ENCODE measurements around the gene PISD. TPM values are rescaled to one million over a fixed set of nuclear protein-coding genes. Genes with fewer than 3 reads are reported as not detected.
A peak's percentile ranks its signal among the peaks of the same experiment; 100 is the strongest.

PISD gene
- total and polyA plus RNA-seq, 9 donors = 12.0 to 60.2 (median 33.5) TPM

DNA sequence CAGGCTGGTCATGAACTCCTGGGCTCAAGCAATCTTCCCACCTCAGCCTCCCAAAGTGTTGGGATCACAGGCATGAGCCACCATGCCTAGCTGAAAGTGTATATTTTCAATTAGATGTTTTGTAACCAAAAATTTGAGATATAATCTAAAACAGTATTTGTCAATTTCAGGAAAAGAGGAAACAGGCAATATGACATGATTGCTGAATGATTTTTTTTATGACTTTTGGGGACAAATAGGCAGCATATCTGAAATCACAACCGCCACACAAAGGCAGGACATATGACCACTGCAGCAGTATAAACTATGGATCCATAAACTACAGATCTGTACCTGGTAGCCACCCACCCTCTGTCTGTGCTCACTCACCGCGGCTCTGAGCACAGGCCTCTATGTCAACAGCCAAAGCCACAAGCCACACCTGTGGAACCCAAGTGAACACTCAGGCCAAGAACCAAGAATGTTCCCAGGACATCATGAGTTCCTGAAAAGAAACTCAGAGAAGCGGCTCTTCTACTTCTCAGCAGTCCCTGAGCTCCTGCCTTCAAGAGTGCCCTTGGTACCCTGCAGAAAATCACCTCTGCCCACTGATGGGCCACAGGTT lies 22.5 kb downstream of the PISD start:
- Histone ChIP-seq H3K27me3 (no peaks in the 10 kb centered on the region), H3K9me3 (no peaks in the 10 kb centered on the region), H3K4me1 (ENCODE audit: insufficient read depth) (no peaks in the 10 kb centered on the region), H3K4me3 (no peak overlapping the region), H3K36me3 (no peaks in the 10 kb centered on the region), H3K27ac (no peak overlapping the region)
- no peak for DNase-seq
- TF ChIP-seq, protein P1, sequence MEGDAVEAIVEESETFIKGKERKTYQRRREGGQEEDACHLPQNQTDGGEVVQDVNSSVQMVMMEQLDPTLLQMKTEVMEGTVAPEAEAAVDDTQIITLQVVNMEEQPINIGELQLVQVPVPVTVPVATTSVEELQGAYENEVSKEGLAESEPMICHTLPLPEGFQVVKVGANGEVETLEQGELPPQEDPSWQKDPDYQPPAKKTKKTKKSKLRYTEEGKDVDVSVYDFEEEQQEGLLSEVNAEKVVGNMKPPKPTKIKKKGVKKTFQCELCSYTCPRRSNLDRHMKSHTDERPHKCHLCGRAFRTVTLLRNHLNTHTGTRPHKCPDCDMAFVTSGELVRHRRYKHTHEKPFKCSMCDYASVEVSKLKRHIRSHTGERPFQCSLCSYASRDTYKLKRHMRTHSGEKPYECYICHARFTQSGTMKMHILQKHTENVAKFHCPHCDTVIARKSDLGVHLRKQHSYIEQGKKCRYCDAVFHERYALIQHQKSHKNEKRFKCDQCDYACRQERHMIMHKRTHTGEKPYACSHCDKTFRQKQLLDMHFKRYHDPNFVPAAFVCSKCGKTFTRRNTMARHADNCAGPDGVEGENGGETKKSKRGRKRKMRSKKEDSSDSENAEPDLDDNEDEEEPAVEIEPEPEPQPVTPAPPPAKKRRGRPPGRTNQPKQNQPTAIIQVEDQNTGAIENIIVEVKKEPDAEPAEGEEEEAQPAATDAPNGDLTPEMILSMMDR (IDR thresholded peaks at IDR 0.05) = no peak
- TF ChIP-seq POLR2A (IDR thresholded peaks at IDR 0.05) (no peak), EP300 (IDR thresholded peaks at IDR 0.05) (no peak)
- intact Hi-C loops (cut with DNase I) = loop anchor here in 1 of 4 donors (10.0 kb wide), 1 partner anchor 295 kb away; the partner anchor contains the start of gene PATZ1
- WGBS, 3 donors = 95% methylated on average over 4 of the region's 4 CpGs

DNA sequence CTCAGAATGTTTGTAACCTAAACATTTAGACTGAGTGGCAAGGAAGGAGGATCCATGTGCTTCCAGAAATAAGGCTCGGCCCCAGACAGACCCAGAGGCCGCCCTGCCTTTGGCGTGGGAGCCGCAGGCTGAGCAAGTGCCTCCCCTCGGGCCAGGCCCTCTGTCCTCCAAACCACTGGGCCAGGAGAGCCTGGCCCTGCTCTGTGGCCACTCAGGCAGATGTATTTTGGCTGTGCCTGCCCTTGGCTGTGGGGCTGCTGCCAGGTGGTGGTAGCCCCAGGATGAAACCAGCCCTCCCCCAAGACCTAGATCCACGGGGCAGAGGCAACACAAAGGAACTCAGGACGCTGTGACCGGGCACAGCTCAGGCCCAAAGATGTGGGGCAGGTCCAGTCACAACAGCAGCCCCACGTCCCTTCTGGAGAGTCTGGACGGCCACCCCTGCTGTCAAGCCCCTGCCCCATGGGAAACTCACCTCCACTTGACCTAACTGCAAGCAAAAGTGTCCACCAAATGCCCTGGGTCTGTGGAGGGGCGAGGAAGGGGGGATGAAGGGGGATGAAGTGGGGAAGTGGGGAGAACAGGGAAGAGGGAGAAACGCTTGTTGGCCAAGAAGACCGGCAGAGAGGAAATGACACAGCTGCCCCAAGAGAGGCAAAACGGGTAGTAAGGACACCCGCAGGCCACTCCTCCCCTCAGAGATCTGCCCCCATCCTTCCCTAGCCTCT lies 24.0 kb downstream of the PISD start:
- Histone ChIP-seq H3K27me3 (no peaks in the 10 kb centered on the region), H3K36me3 (no peaks in the 10 kb centered on the region), H3K9me3 (no peaks in the 10 kb centered on the region), H3K27ac (peak overlapping the region in 1 of 2 donors; percentile 12), H3K4me3 (no peak overlapping the region), H3K4me1 (ENCODE audit: insufficient read depth) (no peaks in the 10 kb centered on the region)
- TF ChIP-seq EP300 (IDR thresholded peaks at IDR 0.05) (no peak), POLR2A (IDR thresholded peaks at IDR 0.05) (no peak)
- TF ChIP-seq, protein P1 (IDR thresholded peaks at IDR 0.05) = no peak
- intact Hi-C loops (cut with DNase I) = loop anchor here in 1 of 4 donors (10.0 kb wide), 1 partner anchor 293 kb away; the partner anchor contains the start of gene PATZ1
- no peak for DNase-seq
- WGBS, 3 donors = 59 to 66% (median 61%) methylated on average over 15 of the region's 15 CpGs

DNA sequence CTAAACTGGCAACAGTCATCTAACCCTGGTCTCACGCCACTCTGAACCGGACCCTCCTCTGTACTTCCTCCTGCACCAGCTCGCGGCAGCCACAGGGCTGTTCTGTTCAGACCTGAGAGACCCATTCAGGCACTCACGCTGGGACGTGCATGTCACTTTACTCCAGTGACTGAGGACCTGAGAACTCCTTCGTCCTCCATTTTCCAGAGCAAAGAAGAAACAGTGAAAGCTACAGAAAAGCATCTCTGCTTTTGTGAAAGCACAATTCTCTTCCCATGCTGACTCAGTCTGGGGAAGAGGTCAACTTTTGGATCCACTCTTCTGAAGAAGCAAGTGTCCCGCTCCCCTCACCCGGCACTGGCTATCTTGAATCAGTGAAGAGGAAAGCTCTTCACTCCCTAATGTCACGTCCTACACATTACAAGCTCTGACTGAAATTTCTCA lies 24.5 kb downstream of the PISD start:
- Histone ChIP-seq H3K36me3 (no peaks in the 10 kb centered on the region), H3K4me3 (no peak overlapping the region), H3K27ac (no peak overlapping the region), H3K9me3 (no peaks in the 10 kb centered on the region), H3K4me1 (ENCODE audit: insufficient read depth) (no peaks in the 10 kb centered on the region), H3K27me3 (no peaks in the 10 kb centered on the region)
- 64 to 75% (median 73%) methylated on average over 10 of the region's 10 CpGs for WGBS, 3 donors
- TF ChIP-seq EP300 (IDR thresholded peaks at IDR 0.05) (no peak), POLR2A (IDR thresholded peaks at IDR 0.05) (no peak)
- DNase-seq = no peak
- intact Hi-C loops (cut with DNase I) = loop anchor here in 1 of 4 donors (10.0 kb wide), 1 partner anchor 293 kb away; the partner anchor contains the start of gene PATZ1

DNA sequence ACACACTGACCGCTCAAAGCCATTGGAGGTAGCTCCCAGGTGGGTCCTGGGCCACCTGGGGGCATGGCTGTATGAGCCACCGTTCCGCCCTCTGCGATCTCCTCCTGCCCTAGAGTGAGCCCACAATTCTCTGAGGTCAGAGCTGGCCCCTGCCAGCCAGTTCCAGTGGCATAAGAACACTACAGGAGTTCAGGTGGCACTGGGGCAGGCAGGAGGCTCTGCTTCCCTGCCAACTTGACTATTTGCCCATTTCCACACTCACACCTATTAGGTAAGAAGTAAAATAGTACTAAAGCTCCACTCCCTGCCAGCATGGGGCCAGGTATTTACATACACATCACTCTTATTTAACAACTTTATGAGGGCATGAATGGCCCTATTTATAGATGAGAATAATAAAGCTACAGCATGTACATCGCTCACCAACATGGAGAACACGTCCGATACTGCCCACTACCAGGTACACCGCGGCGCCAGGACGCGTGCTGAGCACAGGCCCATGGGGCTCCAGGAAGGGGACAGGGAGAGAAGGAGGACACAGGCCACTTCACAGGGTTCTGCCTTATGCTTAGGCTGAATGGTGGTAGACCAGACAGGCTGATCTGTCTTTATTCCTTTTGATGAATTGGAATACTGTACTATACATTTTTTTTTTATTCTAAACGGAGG lies 26.2 kb downstream of the PISD start:
- no peaks in the 10 kb centered on the region for H3K9me3 ChIP-seq
- no peaks in the 10 kb centered on the region for H3K27me3 ChIP-seq
- DNase-seq = no peak
- intact Hi-C loops (cut with DNase I) = loop anchor here in 1 of 4 donors (10.0 kb wide), 1 partner anchor 291 kb away; the partner anchor contains the start of gene PATZ1
- TF ChIP-seq EP300 (IDR thresholded peaks at IDR 0.05) = no peak
- TF ChIP-seq, protein P1 (IDR thresholded peaks at IDR 0.05) = no peak
- no peak for TF ChIP-seq POLR2A (IDR thresholded peaks at IDR 0.05)
- peaks cover 5% of the 10 kb centered on the region for H3K4me1 ChIP-seq (ENCODE audit: insufficient read depth)
- no peaks in the 10 kb centered on the region for H3K36me3 ChIP-seq
- H3K27ac ChIP-seq = no peak overlapping the region
- 93 to 95% (median 94%) methylated on average over 13 of the region's 13 CpGs for WGBS, 3 donors
- H3K4me3 ChIP-seq = no peak overlapping the region
